Measurements from ENCODE around the gene UNC5A.
A peak's percentile ranks its signal among the peaks of the same experiment; 100 is the strongest.

Gene UNC5A

GRCh38 chr5:176832162-176832561 is 21.8 kb downstream of the UNC5A start:
- no peak for DNase-seq (ENCODE audit: low read depth)
- TF ChIP-seq, protein P1, sequence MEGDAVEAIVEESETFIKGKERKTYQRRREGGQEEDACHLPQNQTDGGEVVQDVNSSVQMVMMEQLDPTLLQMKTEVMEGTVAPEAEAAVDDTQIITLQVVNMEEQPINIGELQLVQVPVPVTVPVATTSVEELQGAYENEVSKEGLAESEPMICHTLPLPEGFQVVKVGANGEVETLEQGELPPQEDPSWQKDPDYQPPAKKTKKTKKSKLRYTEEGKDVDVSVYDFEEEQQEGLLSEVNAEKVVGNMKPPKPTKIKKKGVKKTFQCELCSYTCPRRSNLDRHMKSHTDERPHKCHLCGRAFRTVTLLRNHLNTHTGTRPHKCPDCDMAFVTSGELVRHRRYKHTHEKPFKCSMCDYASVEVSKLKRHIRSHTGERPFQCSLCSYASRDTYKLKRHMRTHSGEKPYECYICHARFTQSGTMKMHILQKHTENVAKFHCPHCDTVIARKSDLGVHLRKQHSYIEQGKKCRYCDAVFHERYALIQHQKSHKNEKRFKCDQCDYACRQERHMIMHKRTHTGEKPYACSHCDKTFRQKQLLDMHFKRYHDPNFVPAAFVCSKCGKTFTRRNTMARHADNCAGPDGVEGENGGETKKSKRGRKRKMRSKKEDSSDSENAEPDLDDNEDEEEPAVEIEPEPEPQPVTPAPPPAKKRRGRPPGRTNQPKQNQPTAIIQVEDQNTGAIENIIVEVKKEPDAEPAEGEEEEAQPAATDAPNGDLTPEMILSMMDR (IDR thresholded peaks at IDR 0.05; ENCODE audit: control insufficient read depth, extremely low read depth, insufficient read depth) = no peak

GRCh38 chr5:176833286-176833685 is 22.9 kb downstream of the UNC5A start:
- TF ChIP-seq, protein P1 (IDR thresholded peaks at IDR 0.05; ENCODE audit: control insufficient read depth, extremely low read depth, insufficient read depth) = no peak
- DNase-seq (ENCODE audit: low read depth) = no peak
- no peak overlapping the region for H3K4me3 ChIP-seq (ENCODE audit: low read depth, low read length)

More at GRCh38 chr5:176832162-176832561, 21.8 kb downstream of the UNC5A start:
- no peak overlapping the region for H3K4me3 ChIP-seq (ENCODE audit: low read depth, low read length)

- TF ChIP-seq, protein P1 (IDR thresholded peaks at IDR 0.05; ENCODE audit: control insufficient read depth, extremely low read depth, insufficient read depth) = no peak
- no peak overlapping the region for H3K4me3 ChIP-seq (ENCODE audit: low read depth, low read length)
- DNase-seq (ENCODE audit: low read depth) = no peak
Observed at GRCh38 chr5:176835918-176836317, 25.6 kb downstream of the UNC5A start.

GRCh38 chr5:176836811-176837706 is 26.7 kb downstream of the UNC5A start:
- DNase-seq (ENCODE audit: low read depth) = no peak
- TF ChIP-seq, protein P1 (IDR thresholded peaks at IDR 0.05; ENCODE audit: control insufficient read depth, extremely low read depth, insufficient read depth) = no peak
- no peak overlapping the region for H3K4me3 ChIP-seq (ENCODE audit: low read depth, low read length)

- TF ChIP-seq, protein P1 (IDR thresholded peaks at IDR 0.05; ENCODE audit: control insufficient read depth, extremely low read depth, insufficient read depth) = no peak
- no peak overlapping the region for H3K4me3 ChIP-seq (ENCODE audit: low read depth, low read length)
- peak; percentile 70 for DNase-seq (ENCODE audit: low read depth)
Observed at GRCh38 chr5:176837707-176838115, 27.4 kb downstream of the UNC5A start.

GRCh38 chr5:176843673-176844072 is 33.3 kb downstream of the UNC5A start:
- TF ChIP-seq, protein P1 (IDR thresholded peaks at IDR 0.05; ENCODE audit: control insufficient read depth, extremely low read depth, insufficient read depth) = no peak
- no peak for DNase-seq (ENCODE audit: low read depth)
- H3K4me3 ChIP-seq (ENCODE audit: low read depth, low read length) = no peak overlapping the region

Data from LNCaP clone FGC (cell line).